KMS-11 (cell line): ENCODE measurements around the gene FXYD5.

Experiments
- H2AFZ ChIP-seq: fragments of 200-600 bp; sonication (generic); 2 replicates; pipeline ENCODE4 v1.6.1; 2016; ENCODE audit warnings: antibody characterized with exemption, mixed run types, low read depth
- H3K27ac ChIP-seq: fragments of 200-600 bp; sonication (generic); 2 replicates; pipeline ENCODE4 v1.6.1; 2016; ENCODE audit warnings: mild to moderate bottlenecking, mixed run types
- H3K27me3 ChIP-seq: fragments of 200-600 bp; sonication (generic); 2 replicates; pipeline ENCODE4 v1.6.1; 2017; ENCODE audit warnings: mild to moderate bottlenecking, low read depth, mixed run types, moderate library complexity; ENCODE audit not compliant: insufficient read depth
- H3K36me3 ChIP-seq: fragments of 200-600 bp; sonication (generic); 2 replicates; pipeline ENCODE4 v1.6.1; 2017; ENCODE audit warnings: mild to moderate bottlenecking, mixed run types; ENCODE audit not compliant: insufficient read depth
- H3K4me1 ChIP-seq: fragments of 200-600 bp; sonication (generic); 2 replicates; pipeline ENCODE4 v1.6.1; 2016; ENCODE audit warnings: mild to moderate bottlenecking, low read depth, mixed run types; ENCODE audit not compliant: poor library complexity, severe bottlenecking
- H3K4me2 ChIP-seq: fragments of 200-600 bp; sonication (generic); 2 replicates; pipeline ENCODE4 v1.7.0; 2016; ENCODE audit warnings: mild to moderate bottlenecking, mixed run types
- H3K4me3 ChIP-seq: fragments of 200-600 bp; sonication (generic); IDR thresholded peaks from 2 replicates; pipeline ENCODE4 v1.6.1; 2017; ENCODE audit warnings: low read depth, low read length, mixed read lengths; ENCODE audit not compliant: insufficient read depth
- H3K79me2 ChIP-seq: fragments of 200-600 bp; sonication (generic); 2 replicates; pipeline ENCODE4 v1.6.1; 2016; ENCODE audit warnings: low read depth, mixed run types; ENCODE audit not compliant: insufficient read depth
- H3K9ac ChIP-seq: fragments of 200-600 bp; sonication (generic); 2 replicates; pipeline ENCODE4 v1.6.1; 2016; ENCODE audit warnings: mild to moderate bottlenecking, mixed run types
- H4K20me1 ChIP-seq: fragments of 200-600 bp; sonication (generic); 2 replicates; pipeline ENCODE4 v1.6.1; 2016; ENCODE audit warnings: mild to moderate bottlenecking, mixed run types; ENCODE audit not compliant: insufficient read depth
- CTCF ChIP-seq: fragments of 200-600 bp; sonication (generic); conservative IDR thresholded peaks from 2 replicates; pipeline ENCODE4 v1.6.1; 2017; ENCODE audit warnings: low read depth, mild to moderate bottlenecking, antibody characterized with exemption, low read length, moderate library complexity, mixed read lengths

FXYD5 gene

GRCh38 chr19:35206855-35207254 lies 52.3 kb downstream of the FXYD5 start:
- Histone ChIP-seq H3K4me2 (peak overlapping the region; percentile 42; the same call in 1 of the 2 replicates), H3K36me3 (no peaks in the 10 kb centered on the region), H3K9ac (peak overlapping the region; percentile 25), H3K27me3 (no peaks in the 10 kb centered on the region), H4K20me1 (no peaks in the 10 kb centered on the region), H3K4me3 (no peak overlapping the region), H2AFZ (peak overlapping the region; percentile 8; the same call in 1 of the 2 replicates), H3K4me1 (peaks cover 61% of the 10 kb centered on the region), H3K27ac (peak overlapping the region; percentile 78), H3K79me2 (no peaks in the 10 kb centered on the region)
- no peak for TF ChIP-seq CTCF

- H3K4me1 ChIP-seq, result peaks cover 65% of the 10 kb centered on the region
- no peak overlapping the region for H3K4me3 ChIP-seq
- H3K27me3 ChIP-seq, result no peaks in the 10 kb centered on the region
- no peak overlapping the region; the same call in 1 of the 2 replicates for H2AFZ ChIP-seq
- H3K27ac ChIP-seq, result peak overlapping the region; percentile 78
- peak overlapping the region; percentile 42; the same call in 1 of the 2 replicates for H3K4me2 ChIP-seq
- H3K9ac ChIP-seq, result peak overlapping the region; percentile 25; the same call in 1 of the 2 replicates
- H3K79me2 ChIP-seq, result no peaks in the 10 kb centered on the region
- no peaks in the 10 kb centered on the region for H4K20me1 ChIP-seq
- TF ChIP-seq CTCF, result no peak
- H3K36me3 ChIP-seq, result no peaks in the 10 kb centered on the region
Measured at GRCh38 chr19:35207391-35207871, 52.9 kb downstream of the FXYD5 start.

- Histone ChIP-seq H4K20me1 (no peaks in the 10 kb centered on the region), H3K79me2 (no peaks in the 10 kb centered on the region), H3K9ac (no peak overlapping the region), H3K27me3 (no peaks in the 10 kb centered on the region), H2AFZ (no peak overlapping the region), H3K27ac (0 out of 2 replicates have a peak overlapping the region, but pooled peaks have one; percentile 78), H3K4me2 (no peak overlapping the region), H3K4me1 (peaks cover 72% of the 10 kb centered on the region), H3K4me3 (no peak overlapping the region), H3K36me3 (no peaks in the 10 kb centered on the region)
- no peak for TF ChIP-seq CTCF
Measured at GRCh38 chr19:35208121-35208520, 53.6 kb downstream of the FXYD5 start.

DNA sequence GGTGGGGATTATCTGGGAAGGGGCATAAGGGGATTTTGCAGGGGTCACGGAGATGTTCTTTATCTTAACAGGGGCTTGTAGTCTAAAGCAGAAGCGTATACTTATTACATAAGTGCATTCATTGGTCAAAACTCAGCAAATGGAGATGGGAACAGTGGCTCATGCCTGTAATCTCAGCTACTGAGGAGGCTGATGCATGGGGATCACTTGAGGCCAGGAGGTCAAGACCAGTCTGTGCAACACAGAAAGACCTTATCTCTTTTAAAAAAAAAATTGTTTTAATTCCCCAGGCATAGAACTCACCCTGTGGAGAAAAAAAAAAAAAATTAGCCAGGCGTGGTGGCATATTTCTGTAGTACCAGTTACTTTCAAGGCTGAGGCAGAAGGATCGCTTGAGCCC lies 55.1 kb downstream of the FXYD5 start:
- Histone ChIP-seq H3K27me3 (no peaks in the 10 kb centered on the region), H3K4me2 (no peak overlapping the region), H3K27ac (no peak overlapping the region), H3K79me2 (no peaks in the 10 kb centered on the region), H3K36me3 (no peaks in the 10 kb centered on the region), H4K20me1 (no peaks in the 10 kb centered on the region), H2AFZ (no peak overlapping the region), H3K4me3 (no peak overlapping the region), H3K4me1 (peaks cover 77% of the 10 kb centered on the region), H3K9ac (no peak overlapping the region)
- TF ChIP-seq CTCF, result no peak
